ENCODE results near the gene SNRK. TPM values are rescaled to one million over a fixed set of nuclear protein-coding genes. Genes with fewer than 3 reads are reported as not detected.
A peak's percentile ranks its signal among the peaks of the same experiment; 100 is the strongest.

Gene SNRK
- total RNA-seq, 6 experiments from 2014 or later, result 14.0 to 26.2 (median 15.3) TPM

- Histone ChIP-seq H3K27ac (no peak overlapping the region), H3K36me3 (no peaks in the 10 kb centered on the region), H3K4me1 (peaks cover 0 to 55% (median 19%) of the 10 kb centered on the region in 4 donors), H3K27me3 (no peaks in the 10 kb centered on the region), H3K4me3 (no peak overlapping the region), H3K9me3 (no peaks in the 10 kb centered on the region)
- intact Hi-C loops (cut with DNase I), result no loop called here
- WGBS (ENCODE audit: insufficient coverage, low coverage, low lambda C conversion rate, missing lambda C conversion rate), result 8% methylated on average over 1 of the region's 1 CpG
- no peak for TF ChIP-seq POLR2A (IDR thresholded peaks at IDR 0.05)
- no peak for TF ChIP-seq CTCF (IDR thresholded peaks at IDR 0.05)
- ATAC-seq (peak in 1 of 4 donors; percentile 28), DNase-seq (no peak)
Measured at GRCh38 chr3:43294975-43295374, 8.6 kb downstream of the SNRK start.

- TF ChIP-seq CTCF (IDR thresholded peaks at IDR 0.05) (no peak), POLR2A (IDR thresholded peaks at IDR 0.05) (no peak)
- Histone ChIP-seq H3K27ac (no peak overlapping the region), H3K9me3 (no peaks in the 10 kb centered on the region), H3K27me3 (no peaks in the 10 kb centered on the region), H3K4me1 (peaks cover 0 to 52% (median 17%) of the 10 kb centered on the region in 4 donors), H3K4me3 (no peak overlapping the region), H3K36me3 (no peaks in the 10 kb centered on the region)
- intact Hi-C loops (cut with DNase I), result no loop called here
- DNase-seq, result no peak
- WGBS (ENCODE audit: insufficient coverage, low coverage, low lambda C conversion rate, missing lambda C conversion rate), result 17% methylated on average over 1 of the region's 1 CpG
- ATAC-seq, result peak; percentile 28 to 54 (median 40)
Measured at GRCh38 chr3:43296565-43296964, 10.2 kb downstream of the SNRK start.

- Histone ChIP-seq H3K9me3 (no peaks in the 10 kb centered on the region), H3K36me3 (peaks cover 0 to 3% (median 0%) of the 10 kb centered on the region in 4 donors), H3K4me3 (no peak overlapping the region), H3K27me3 (no peaks in the 10 kb centered on the region), H3K4me1 (peaks cover 0 to 51% (median 17%) of the 10 kb centered on the region in 4 donors), H3K27ac (peak overlapping the region in 2 of 3 donors; percentile 34 to 57)
- intact Hi-C loops (cut with DNase I), result no loop called here
- peak; percentile 63 to 90 (median 81) for DNase-seq
- WGBS (ENCODE audit: insufficient coverage, low coverage, low lambda C conversion rate, missing lambda C conversion rate), result 12% methylated on average over 2 of the region's 2 CpGs
- peak; percentile 97 to 99 (median 98) for ATAC-seq
- no peak for TF ChIP-seq CTCF (IDR thresholded peaks at IDR 0.05)
- TF ChIP-seq POLR2A (IDR thresholded peaks at IDR 0.05), result no peak
Measured at GRCh38 chr3:43298292-43298691, 12.0 kb downstream of the SNRK start.

GRCh38 chr3:43298761-43299160 is 12.4 kb downstream of the SNRK start:
- TF ChIP-seq CTCF (IDR thresholded peaks at IDR 0.05) (no peak), POLR2A (IDR thresholded peaks at IDR 0.05) (no peak)
- Histone ChIP-seq H3K4me3 (no peak overlapping the region), H3K9me3 (no peaks in the 10 kb centered on the region), H3K27ac (peak overlapping the region in 2 of 3 donors; percentile 34 to 57), H3K4me1 (peaks cover 0 to 51% (median 17%) of the 10 kb centered on the region in 4 donors), H3K27me3 (no peaks in the 10 kb centered on the region), H3K36me3 (peaks cover 0 to 8% (median 0%) of the 10 kb centered on the region in 4 donors)
- DNase-seq (no peak), ATAC-seq (no peak)
- intact Hi-C loops (cut with DNase I), result no loop called here
- WGBS (ENCODE audit: insufficient coverage, low coverage, low lambda C conversion rate, missing lambda C conversion rate), result 100% methylated on average over 1 of the region's 4 CpGs
